ENCODE results near the gene BUB1B.
"Not testable (repeated sequence)": the region's sequence is repeated elsewhere in the genome, so short reads cannot be mapped to it uniquely, and the experiment has no call there.

The BUB1B gene

DNA sequence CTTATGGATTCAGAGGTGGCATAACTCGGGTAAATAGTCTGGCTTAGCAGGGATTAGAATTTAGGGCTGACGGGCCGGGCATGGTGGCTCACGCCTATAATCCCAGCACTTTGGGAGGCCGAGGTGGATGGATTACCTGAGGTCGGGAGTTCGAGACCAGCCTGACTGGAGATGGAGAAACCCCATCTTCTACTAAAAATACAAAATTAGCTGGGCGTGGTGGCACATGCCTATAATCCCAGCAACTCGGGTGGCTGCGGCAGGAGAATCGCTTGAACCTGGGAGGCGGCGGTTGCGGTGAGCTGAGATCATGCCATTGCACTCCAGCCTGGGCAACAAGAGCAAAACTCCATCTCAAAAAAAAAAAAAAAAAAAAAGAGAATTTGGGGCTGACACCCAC, 45.8 kb upstream of the BUB1B start:
- not testable (repeated sequence) for H2AK5ac ChIP-seq (ENCODE audit: low read length, severe bottlenecking); H3K14ac ChIP-seq (ENCODE audit: low read length in 2 of 2); H3K4ac ChIP-seq (ENCODE audit: low read depth in 1 of 2, low read length in 2 of 2); H2AFZ ChIP-seq (ENCODE audit: low read depth, low read length); H2BK12ac ChIP-seq (ENCODE audit: low read length in 2 of 2); H2BK5ac ChIP-seq (ENCODE audit: low read depth, low read length, poor library complexity, severe bottlenecking); H2BK15ac ChIP-seq (ENCODE audit: low read depth, poor library complexity, severe bottlenecking); H3K36me3 ChIP-seq (ENCODE audit: control insufficient read depth in 1 of 2, insufficient read depth in 2 of 2, low read depth in 1 of 2, low read length in 2 of 2); H3K4me1 ChIP-seq (ENCODE audit: control insufficient read depth, insufficient read depth, low read depth, low read length); H2BK120ac ChIP-seq (ENCODE audit: low read depth, low read length); H3K4me2 ChIP-seq (ENCODE audit: low read length, poor library complexity, severe bottlenecking); H3K79me1 ChIP-seq (replicated peaks; ENCODE audit: low read length, poor library complexity, severe bottlenecking); H3K9ac ChIP-seq (ENCODE audit: low read length); H3K18ac ChIP-seq (ENCODE audit: low read depth in 1 of 2, low read length in 2 of 2); DNase-seq; H3K27ac ChIP-seq (ENCODE audit: low read length, poor library complexity, severe bottlenecking); H4K8ac ChIP-seq (ENCODE audit: low read length); H4K91ac ChIP-seq (ENCODE audit: low read length); H3K4me3 ChIP-seq (ENCODE audit: insufficient read depth in 1 of 2, low read depth in 1 of 2, low read length in 2 of 2); H3K23ac ChIP-seq (ENCODE audit: low read length in 2 of 2); H3K9me3 ChIP-seq (ENCODE audit: control insufficient read depth, low read length)
- peaks cover 3 to 45% of the 10 kb centered on the region in 2 experiments for H3K27me3 ChIP-seq (ENCODE audit: control insufficient read depth in 1 of 2, insufficient read depth in 1 of 2, low read length in 2 of 2)
- WGBS: 94% methylated on average over 14 of the region's 14 CpGs

DNA sequence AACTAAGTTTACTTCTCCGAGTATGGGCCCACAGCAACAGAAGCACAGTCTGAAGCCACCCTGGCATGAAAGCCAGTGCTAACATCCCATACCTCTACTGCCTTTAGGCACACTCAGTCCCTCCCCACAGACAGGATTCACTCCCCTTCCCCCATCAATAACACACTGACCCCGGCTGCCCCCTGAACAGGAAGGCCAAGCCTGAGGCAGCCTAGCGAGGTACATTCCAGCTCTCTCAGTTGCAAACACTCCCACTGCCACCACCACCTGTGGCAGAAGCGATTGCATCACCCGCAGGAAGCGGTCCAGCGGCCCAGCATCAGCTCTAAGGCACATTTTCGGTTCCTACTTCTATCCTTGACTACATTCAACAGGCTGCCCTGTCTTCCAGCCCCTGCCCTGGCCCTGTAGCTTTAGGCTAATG, 45.2 kb upstream of the BUB1B start:
- WGBS: 51% methylated on average over 8 of the region's 8 CpGs
- Histone ChIP-seq H3K4me2 (ENCODE audit: low read length, poor library complexity, severe bottlenecking) (no peak overlapping the region), H3K27ac (ENCODE audit: low read length, poor library complexity, severe bottlenecking) (no peak overlapping the region), H2AK5ac (ENCODE audit: low read length, severe bottlenecking) (no peak overlapping the region), H3K9me3 (ENCODE audit: control insufficient read depth, low read length) (no peaks in the 10 kb centered on the region), H3K14ac (ENCODE audit: low read length in 2 of 2) (no peak overlapping the region), H2BK120ac (ENCODE audit: low read depth, low read length) (no peak overlapping the region), H3K9ac (ENCODE audit: low read length) (no peak overlapping the region), H3K4ac (ENCODE audit: low read depth in 1 of 2, low read length in 2 of 2) (no peak overlapping the region), H3K4me1 (ENCODE audit: control insufficient read depth, insufficient read depth, low read depth, low read length) (peaks cover 8% of the 10 kb centered on the region), H3K36me3 (ENCODE audit: control insufficient read depth in 1 of 2, insufficient read depth in 2 of 2, low read depth in 1 of 2, low read length in 2 of 2) (no peaks in the 10 kb centered on the region), H3K4me3 (ENCODE audit: insufficient read depth in 1 of 2, low read depth in 1 of 2, low read length in 2 of 2) (no peak overlapping the region), H3K23ac (ENCODE audit: low read length in 2 of 2) (no peak overlapping the region), H2BK5ac (ENCODE audit: low read depth, low read length, poor library complexity, severe bottlenecking) (no peak overlapping the region), H2AFZ (ENCODE audit: low read depth, low read length) (peak overlapping the region; percentile 18), H4K8ac (ENCODE audit: low read length) (peak overlapping the region; percentile 12), H3K27me3 (ENCODE audit: control insufficient read depth in 1 of 2, insufficient read depth in 1 of 2, low read length in 2 of 2) (peaks cover 3 to 43% of the 10 kb centered on the region in 2 experiments), H2BK12ac (ENCODE audit: low read length in 2 of 2) (no peak overlapping the region), H2BK15ac (ENCODE audit: low read depth, poor library complexity, severe bottlenecking) (no peak overlapping the region), H4K91ac (ENCODE audit: low read length) (no peak overlapping the region), H3K79me1 (replicated peaks; ENCODE audit: low read length, poor library complexity, severe bottlenecking) (no peaks in the 10 kb centered on the region), H3K18ac (ENCODE audit: low read depth in 1 of 2, low read length in 2 of 2) (no peak overlapping the region)
- no peak for DNase-seq

DNA sequence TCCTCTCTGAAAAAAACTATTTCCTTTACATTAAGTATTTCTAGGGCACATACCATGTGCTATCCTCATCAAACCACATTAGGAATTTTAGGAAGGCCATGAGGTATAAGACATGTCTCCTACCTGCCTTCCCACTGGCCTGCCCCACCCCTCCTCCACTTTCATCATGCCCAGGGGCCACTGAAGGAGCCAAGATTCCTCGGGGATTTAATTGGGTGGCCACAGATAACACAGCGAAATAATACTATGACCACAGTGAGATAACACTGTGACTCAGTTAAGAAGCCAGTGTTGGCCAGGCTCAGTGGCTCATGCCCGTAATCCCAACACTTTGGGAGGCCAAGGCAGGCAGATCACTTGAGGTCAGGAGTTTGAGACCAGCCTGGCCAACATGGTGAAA, 42.4 kb upstream of the BUB1B start:
- Histone ChIP-seq H2AFZ (ENCODE audit: low read depth, low read length) (no peak overlapping the region), H3K27ac (ENCODE audit: low read length, poor library complexity, severe bottlenecking) (no peak overlapping the region), H2BK120ac (ENCODE audit: low read depth, low read length) (no peak overlapping the region), H2AK5ac (ENCODE audit: low read length, severe bottlenecking) (no peak overlapping the region), H4K8ac (ENCODE audit: low read length) (no peak overlapping the region), H2BK15ac (ENCODE audit: low read depth, poor library complexity, severe bottlenecking) (no peak overlapping the region), H3K79me1 (replicated peaks; ENCODE audit: low read length, poor library complexity, severe bottlenecking) (no peaks in the 10 kb centered on the region), H3K18ac (ENCODE audit: low read depth in 1 of 2, low read length in 2 of 2) (no peak overlapping the region), H3K36me3 (ENCODE audit: control insufficient read depth in 1 of 2, insufficient read depth in 2 of 2, low read depth in 1 of 2, low read length in 2 of 2) (no peaks in the 10 kb centered on the region), H3K14ac (ENCODE audit: low read length in 2 of 2) (no peak overlapping the region), H4K91ac (ENCODE audit: low read length) (no peak overlapping the region), H2BK5ac (ENCODE audit: low read depth, low read length, poor library complexity, severe bottlenecking) (no peak overlapping the region), H3K23ac (ENCODE audit: low read length in 2 of 2) (no peak overlapping the region), H3K9me3 (ENCODE audit: control insufficient read depth, low read length) (no peaks in the 10 kb centered on the region), H3K4me2 (ENCODE audit: low read length, poor library complexity, severe bottlenecking) (no peak overlapping the region), H3K4me3 (ENCODE audit: insufficient read depth in 1 of 2, low read depth in 1 of 2, low read length in 2 of 2) (no peak overlapping the region), H3K4ac (ENCODE audit: low read depth in 1 of 2, low read length in 2 of 2) (no peak overlapping the region), H3K4me1 (ENCODE audit: control insufficient read depth, insufficient read depth, low read depth, low read length) (peaks cover 6% of the 10 kb centered on the region), H3K9ac (ENCODE audit: low read length) (no peak overlapping the region), H3K27me3 (ENCODE audit: control insufficient read depth in 1 of 2, insufficient read depth in 1 of 2, low read length in 2 of 2) (peaks cover 0 to 35% of the 10 kb centered on the region in 2 experiments), H2BK12ac (ENCODE audit: low read length in 2 of 2) (peak overlapping the region in 1 of 2 experiments; percentile 6)
- no peak for DNase-seq
- WGBS: 84% methylated on average over 3 of the region's 3 CpGs

DNA sequence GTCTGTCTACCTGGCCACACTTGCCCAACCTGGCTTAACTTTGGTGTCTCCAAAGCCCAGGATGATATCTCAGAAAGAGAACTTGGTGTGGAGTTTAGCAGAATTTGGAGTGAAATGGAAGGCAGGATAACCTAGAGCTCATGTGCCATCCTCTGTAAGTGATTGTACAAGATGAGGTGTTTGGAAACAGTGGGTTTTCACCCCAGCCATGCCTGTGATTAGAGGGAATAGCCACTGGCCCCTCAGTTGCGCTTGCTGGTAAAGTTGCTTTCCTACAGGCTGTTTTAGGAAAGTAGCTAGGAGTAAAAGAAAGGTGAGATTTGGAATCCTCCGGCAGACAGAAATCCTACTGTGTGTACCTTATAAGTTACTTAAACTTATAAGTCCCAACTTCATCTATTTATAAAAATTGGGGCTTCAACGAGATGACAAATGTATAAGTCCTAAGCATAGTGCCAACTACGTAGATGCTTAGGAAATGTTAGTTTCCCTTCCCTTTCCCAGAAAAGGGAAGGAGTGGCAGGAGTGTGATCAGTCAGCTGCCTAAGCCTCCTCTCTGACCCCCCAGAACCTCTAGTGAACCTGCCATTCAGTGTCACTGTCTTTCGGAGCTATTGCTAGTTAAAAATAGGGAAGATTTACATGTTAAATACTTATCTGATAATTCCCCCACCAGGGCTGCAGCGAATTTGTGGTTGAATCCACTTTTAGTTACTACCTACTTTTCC, 38.8 kb upstream of the BUB1B start:
- no peaks in the 10 kb centered on the region for H3K9me3 ChIP-seq (ENCODE audit: control insufficient read depth, low read length)
- no peaks in the 10 kb centered on the region for H3K4me1 ChIP-seq (ENCODE audit: control insufficient read depth, insufficient read depth, low read depth, low read length)
- H3K9ac ChIP-seq (ENCODE audit: low read length): no peak overlapping the region
- H4K8ac ChIP-seq (ENCODE audit: low read length): no peak overlapping the region
- no peak overlapping the region for H2AK5ac ChIP-seq (ENCODE audit: low read length, severe bottlenecking)
- no peaks in the 10 kb centered on the region for H3K79me1 ChIP-seq (replicated peaks; ENCODE audit: low read length, poor library complexity, severe bottlenecking)
- H3K14ac ChIP-seq (ENCODE audit: low read length in 2 of 2): no peak overlapping the region
- H2BK5ac ChIP-seq (ENCODE audit: low read depth, low read length, poor library complexity, severe bottlenecking): no peak overlapping the region
- no peak overlapping the region for H3K4me2 ChIP-seq (ENCODE audit: low read length, poor library complexity, severe bottlenecking)
- H3K36me3 ChIP-seq (ENCODE audit: control insufficient read depth in 1 of 2, insufficient read depth in 2 of 2, low read depth in 1 of 2, low read length in 2 of 2): no peaks in the 10 kb centered on the region
- H3K27ac ChIP-seq (ENCODE audit: low read length, poor library complexity, severe bottlenecking): no peak overlapping the region
- peaks cover 0 to 21% of the 10 kb centered on the region in 2 experiments for H3K27me3 ChIP-seq (ENCODE audit: control insufficient read depth in 1 of 2, insufficient read depth in 1 of 2, low read length in 2 of 2)
- H3K23ac ChIP-seq (ENCODE audit: low read length in 2 of 2): no peak overlapping the region
- H4K91ac ChIP-seq (ENCODE audit: low read length): no peak overlapping the region
- H3K4me3 ChIP-seq (ENCODE audit: insufficient read depth in 1 of 2, low read depth in 1 of 2, low read length in 2 of 2): no peak overlapping the region
- H2BK12ac ChIP-seq (ENCODE audit: low read length in 2 of 2): no peak overlapping the region
- H3K18ac ChIP-seq (ENCODE audit: low read depth in 1 of 2, low read length in 2 of 2): no peak overlapping the region
- 95% methylated on average over 2 of the region's 6 CpGs for WGBS
- no peak overlapping the region for H2BK15ac ChIP-seq (ENCODE audit: low read depth, poor library complexity, severe bottlenecking)
- no peak overlapping the region for H2AFZ ChIP-seq (ENCODE audit: low read depth, low read length)
- no peak overlapping the region for H3K4ac ChIP-seq (ENCODE audit: low read depth in 1 of 2, low read length in 2 of 2)
- no peak overlapping the region for H2BK120ac ChIP-seq (ENCODE audit: low read depth, low read length)
- DNase-seq: no peak

Measured in mesenchymal stem cell (in vitro differentiated cells and primary cell).